IPS-15b (cell line): Measurements from ENCODE around the gene RNF130.
"Not testable (repeated sequence)": the region's sequence is repeated elsewhere in the genome, so short reads cannot be mapped to it uniquely, and the experiment has no call there.

ENCODE experiments used
- H3K27me3 ChIP-seq: one replicate; pipeline ENCODE4 v1.6.1; 2013; ENCODE audit warnings: low read length; ENCODE audit not compliant: control insufficient read depth, insufficient read depth
- H3K36me3 ChIP-seq: one replicate; pipeline ENCODE4 v1.6.1; 2013; ENCODE audit warnings: low read length; ENCODE audit not compliant: control insufficient read depth, insufficient read depth
- H3K4me1 ChIP-seq: one replicate; pipeline ENCODE4 v1.6.1; 2013; ENCODE audit warnings: mild to moderate bottlenecking, low read length; ENCODE audit not compliant: control insufficient read depth, insufficient read depth
- H3K4me3 ChIP-seq: one replicate; pipeline ENCODE4 v1.5.1; 2013; ENCODE audit warnings: low read depth, low read length
- H3K9ac ChIP-seq: one replicate; pipeline ENCODE4 v1.6.1; 2013; ENCODE audit warnings: low read depth, mild to moderate bottlenecking, low read length
- H3K9me3 ChIP-seq: one replicate; pipeline ENCODE4 v1.6.1; 2013; ENCODE audit warnings: mild to moderate bottlenecking, low read length; ENCODE audit not compliant: control insufficient read depth, insufficient read depth

RNF130 gene

GRCh38 chr5:180090769-180091546 is 19.4 kb upstream of the RNF130 start:
- Histone ChIP-seq H3K36me3 (no peaks in the 10 kb centered on the region), H3K4me3 (no peak overlapping the region), H3K9ac (no peak overlapping the region), H3K4me1 (peaks cover 8% of the 10 kb centered on the region), H3K27me3 (no peaks in the 10 kb centered on the region), H3K9me3 (no peaks in the 10 kb centered on the region)

- Histone ChIP-seq H3K27me3 (no peaks in the 10 kb centered on the region), H3K9ac (peak overlapping the region; percentile 85), H3K36me3 (no peaks in the 10 kb centered on the region), H3K9me3 (no peaks in the 10 kb centered on the region), H3K4me3 (peak overlapping the region; percentile 65), H3K4me1 (peaks cover 14% of the 10 kb centered on the region)
These were observed 18.7 kb upstream of the RNF130 start for GRCh38 chr5:180090098-180090768.

GRCh38 chr5:180089628-180090027 is 18.1 kb upstream of the RNF130 start:
- H3K4me3 ChIP-seq = peak overlapping the region; percentile 65
- H3K4me1 ChIP-seq = peaks cover 20% of the 10 kb centered on the region
- H3K9ac ChIP-seq = peak overlapping the region; percentile 85

GRCh38 chr5:180088561-180088960 is 17.0 kb upstream of the RNF130 start:
- H3K27me3 ChIP-seq = no peaks in the 10 kb centered on the region
- no peak overlapping the region for H3K9ac ChIP-seq
- no peaks in the 10 kb centered on the region for H3K9me3 ChIP-seq
- H3K4me3 ChIP-seq = no peak overlapping the region
- no peaks in the 10 kb centered on the region for H3K36me3 ChIP-seq
- peaks cover 31% of the 10 kb centered on the region for H3K4me1 ChIP-seq

More at GRCh38 chr5:180089628-180090027, 18.1 kb upstream of the RNF130 start:
- H3K27me3 ChIP-seq, H3K9me3 ChIP-seq, H3K36me3 ChIP-seq: not testable (repeated sequence)

GRCh38 chr5:180086816-180087399 is 15.3 kb upstream of the RNF130 start:
- H3K4me3 ChIP-seq = no peak overlapping the region
- no peaks in the 10 kb centered on the region for H3K9me3 ChIP-seq
- no peak overlapping the region for H3K9ac ChIP-seq
- H3K27me3 ChIP-seq = no peaks in the 10 kb centered on the region
- H3K36me3 ChIP-seq = no peaks in the 10 kb centered on the region
- peaks cover 39% of the 10 kb centered on the region for H3K4me1 ChIP-seq

- H3K4me3 ChIP-seq = no peak overlapping the region
- no peaks in the 10 kb centered on the region for H3K36me3 ChIP-seq
- H3K9ac ChIP-seq = no peak overlapping the region
- H3K4me1 ChIP-seq = peaks cover 34% of the 10 kb centered on the region
- H3K27me3 ChIP-seq = no peaks in the 10 kb centered on the region
- no peaks in the 10 kb centered on the region for H3K9me3 ChIP-seq
These were observed 14.3 kb upstream of the RNF130 start for GRCh38 chr5:180085837-180086236.

- H3K9ac ChIP-seq = no peak overlapping the region
- H3K4me1 ChIP-seq = peaks cover 34% of the 10 kb centered on the region
- no peak overlapping the region for H3K4me3 ChIP-seq
- H3K36me3 ChIP-seq = no peaks in the 10 kb centered on the region
- H3K9me3 ChIP-seq = no peaks in the 10 kb centered on the region
- H3K27me3 ChIP-seq = no peaks in the 10 kb centered on the region
These were observed 13.3 kb upstream of the RNF130 start for GRCh38 chr5:180084638-180085561.

GRCh38 chr5:180083529-180084060 is 12.0 kb upstream of the RNF130 start:
- Histone ChIP-seq H3K4me3 (no peak overlapping the region), H3K4me1 (peaks cover 34% of the 10 kb centered on the region), H3K9ac (no peak overlapping the region), H3K36me3 (peaks cover 2% of the 10 kb centered on the region), H3K27me3 (peaks cover 4% of the 10 kb centered on the region), H3K9me3 (no peaks in the 10 kb centered on the region)

- Histone ChIP-seq H3K4me3 (peak overlapping the region; percentile 9), H3K9ac (no peak overlapping the region), H3K36me3 (peaks cover 2% of the 10 kb centered on the region), H3K9me3 (no peaks in the 10 kb centered on the region), H3K4me1 (peaks cover 31% of the 10 kb centered on the region), H3K27me3 (peaks cover 4% of the 10 kb centered on the region)
These were observed 11.3 kb upstream of the RNF130 start for GRCh38 chr5:180082633-180083420.

- Histone ChIP-seq H3K4me1 (peaks cover 31% of the 10 kb centered on the region), H3K36me3 (peaks cover 2% of the 10 kb centered on the region), H3K9ac (no peak overlapping the region), H3K4me3 (no peak overlapping the region), H3K27me3 (peaks cover 4% of the 10 kb centered on the region), H3K9me3 (no peaks in the 10 kb centered on the region)
These were observed 9.9 kb upstream of the RNF130 start for GRCh38 chr5:180081481-180081880.
